Measurements from ENCODE around the gene PDRG1.

GRCh38 chr20:31974296-31974695 lies 22.4 kb upstream of the PDRG1 start:
- TF ChIP-seq POLR2A (IDR thresholded peaks at IDR 0.05) (no peak), CTCF (IDR thresholded peaks at IDR 0.05) (no peak)
